Neural progenitor cell (in vitro differentiated cells): Measurements from ENCODE around the gene DDX5.

Experiments
- EZH2 ChIP-seq: fragments of 200-600 bp; sonication (generic); IDR thresholded peaks from 2 replicates; pipeline ENCODE4 v1.6.1; 2017; ENCODE audit warnings: antibody characterized with exemption, mild to moderate bottlenecking, moderate library complexity
- EZH2phosphoT487 ChIP-seq: fragments of 200-600 bp; sonication (generic); IDR thresholded peaks from 2 replicates; pipeline ENCODE4 v1.6.1; 2017; ENCODE audit warnings: antibody characterized with exemption
- TF ChIP-seq, protein P1 (sequence below): fragments of 200-600 bp; sonication (generic); IDR thresholded peaks from 2 replicates; pipeline ENCODE4 v1.5.1; 2017; ENCODE audit warnings: antibody characterized with exemption, mild to moderate bottlenecking

DNA sequence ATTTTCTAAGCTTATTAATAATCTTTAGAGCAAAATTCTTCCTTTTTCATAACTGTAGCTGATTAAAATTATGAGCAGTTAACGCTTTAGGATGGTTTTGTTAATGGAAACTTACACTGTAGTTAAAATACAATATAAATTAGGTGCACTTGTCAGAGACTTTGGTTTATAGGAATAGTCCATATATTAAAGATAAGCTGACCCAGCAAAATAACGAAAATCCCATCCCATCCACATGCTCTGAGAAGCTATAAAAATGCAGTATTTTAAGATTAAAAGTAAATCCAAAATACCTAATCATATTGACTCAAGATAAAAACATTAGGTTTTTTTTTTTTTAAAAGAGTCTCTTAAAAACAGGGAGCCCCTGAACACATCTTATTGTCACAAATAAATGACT is 38.7 kb upstream of the DDX5 start:
- TF ChIP-seq, protein P1, sequence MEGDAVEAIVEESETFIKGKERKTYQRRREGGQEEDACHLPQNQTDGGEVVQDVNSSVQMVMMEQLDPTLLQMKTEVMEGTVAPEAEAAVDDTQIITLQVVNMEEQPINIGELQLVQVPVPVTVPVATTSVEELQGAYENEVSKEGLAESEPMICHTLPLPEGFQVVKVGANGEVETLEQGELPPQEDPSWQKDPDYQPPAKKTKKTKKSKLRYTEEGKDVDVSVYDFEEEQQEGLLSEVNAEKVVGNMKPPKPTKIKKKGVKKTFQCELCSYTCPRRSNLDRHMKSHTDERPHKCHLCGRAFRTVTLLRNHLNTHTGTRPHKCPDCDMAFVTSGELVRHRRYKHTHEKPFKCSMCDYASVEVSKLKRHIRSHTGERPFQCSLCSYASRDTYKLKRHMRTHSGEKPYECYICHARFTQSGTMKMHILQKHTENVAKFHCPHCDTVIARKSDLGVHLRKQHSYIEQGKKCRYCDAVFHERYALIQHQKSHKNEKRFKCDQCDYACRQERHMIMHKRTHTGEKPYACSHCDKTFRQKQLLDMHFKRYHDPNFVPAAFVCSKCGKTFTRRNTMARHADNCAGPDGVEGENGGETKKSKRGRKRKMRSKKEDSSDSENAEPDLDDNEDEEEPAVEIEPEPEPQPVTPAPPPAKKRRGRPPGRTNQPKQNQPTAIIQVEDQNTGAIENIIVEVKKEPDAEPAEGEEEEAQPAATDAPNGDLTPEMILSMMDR, result no peak
- no peak for TF ChIP-seq EZH2
- no peak for TF ChIP-seq EZH2phosphoT487
